Transverse colon (tissue), 4 donors: ENCODE data around the gene CEP250. TPM values are rescaled to one million over a fixed set of nuclear protein-coding genes. Genes with fewer than 3 reads are reported as not detected.

ENCODE experiments used
- DNase-seq: peaks from one replicate; pipeline ENCODE4 v3.0.0-alpha.2; 2019
- H3K27ac ChIP-seq, 4 donors: fragments of 200-600 bp; sonication (generic); 2 replicates each; pipeline ENCODE4 v1.5.1; 2016 to 2018; ENCODE audit warnings: inconsistent platforms in 4 of 4
- H3K27me3 ChIP-seq: fragments of 200-600 bp; sonication (generic); 2 replicates; pipeline ENCODE4 v1.5.1; 2017; ENCODE audit warnings: inconsistent platforms
- H3K36me3 ChIP-seq, 4 donors: fragments of 200-600 bp; sonication (generic); 2 replicates each; pipeline ENCODE4 v1.5.1; 2017 to 2019; ENCODE audit warnings: inconsistent platforms in 4 of 4
- H3K4me1 ChIP-seq, 4 donors: fragments of 200-600 bp; sonication (generic); 2 replicates each; pipeline ENCODE4 v1.5.1; 2017 to 2020; ENCODE audit warnings: inconsistent platforms in 4 of 4
- H3K4me3 ChIP-seq, 4 donors: fragments of 200-600 bp; sonication (generic); 1 replicate in 1 of 4; 2 replicates in 3 of 4; pipeline versions ENCODE4 v1.5.1 to v1.6.1; 2017 to 2019; ENCODE audit warnings: inconsistent platforms in 4 of 4
- H3K9me3 ChIP-seq, 2 donors: fragments of 200-600 bp; sonication (generic); 2 replicates each; pipeline ENCODE4 v1.5.1; 2017 to 2019; ENCODE audit warnings: inconsistent platforms in 2 of 2
- CTCF ChIP-seq, 5 experiments: fragments of 200-600 bp in 3 of 5; fragments of 450-650 bp in 2 of 5; sonication (generic) in 3 of 5; IDR thresholded peaks; 1 replicate in 2 of 5; 2 replicates in 3 of 5; pipeline ENCODE4 v1.5.1; 2016 to 2017; ENCODE audit warnings: antibody characterized with exemption in 5 of 5, inconsistent platforms in 3 of 5, mild to moderate bottlenecking in 2 of 5, moderate library complexity in 1 of 5
- EP300 ChIP-seq: sonication (generic); formaldehyde crosslinking; IDR thresholded peaks from one replicate; pipeline ENCODE4 v1.6.1; 2017; ENCODE audit warnings: antibody characterized with exemption, low read depth
- POLR2A ChIP-seq: fragments of 450-650 bp; IDR thresholded peaks from one replicate; pipeline ENCODE4 v1.6.1; 2016; ENCODE audit warnings: antibody characterized with exemption, mild to moderate bottlenecking, moderate library complexity
- POLR2AphosphoS5 ChIP-seq, 3 donors: sonication (generic); formaldehyde crosslinking; IDR thresholded peaks; one replicate each; pipeline ENCODE4 v1.6.1; 2016; ENCODE audit warnings: antibody characterized with exemption in 3 of 3
- WGBS, 2 donors: methylation state at CpG; one replicate each; pipeline ENCODE4 v1.1.5; 2018; ENCODE audit warnings: low coverage in 1 of 2; 5-methylcytosine and 5-hydroxymethylcytosine counted together
- in situ Hi-C, 4 donors: fragments of 200-750 bp; cut with MboI; loops; one replicate each; pipeline versions ENCODE4 v1.15.0 to v1.15.1; 2017; ENCODE audit warnings: low sequenced_read_pairs in 3 of 4, low pct_ligation_motif_present in 1 of 4, low pct_unique_long_range_greater_than_20kb in 1 of 4
- intact Hi-C: fragments of 100-400 bp; cut with DNase I; formaldehyde crosslinking; loops from one replicate; pipeline ENCODE4 v1.15.1; 2023; ENCODE audit warnings: low total_unique reads
- total RNA-seq, 4 donors: library from RNA; depleted of rRNA; stranded (reverse); fragments of >200 nt; gene quantifications; one replicate each; pipeline ENCODE4 v1.1.0, GENCODE V29; 2016

The CEP250 gene
- total RNA-seq, 4 donors from 2014 or later: 22.8 to 38.6 (median 28.7) TPM

- no peaks in the 10 kb centered on the region for H3K9me3 ChIP-seq
- no peak for TF ChIP-seq CTCF (IDR thresholded peaks at IDR 0.05)
- in situ Hi-C loops (no loop called here), intact Hi-C loops (no loop called here)
- no peaks in the 10 kb centered on the region for H3K4me1 ChIP-seq
- no peaks in the 10 kb centered on the region for H3K27me3 ChIP-seq
- H3K4me3 ChIP-seq: no peak overlapping the region
- H3K27ac ChIP-seq: no peak overlapping the region
- WGBS, 2 donors: 89 to 98% methylated on average over 6 to 12 of the region's 12 CpGs
- no peaks in the 10 kb centered on the region for H3K36me3 ChIP-seq
- no peak for DNase-seq
Measured at GRCh38 chr20:35527122-35527769, 71.8 kb downstream of the CEP250 start.

GRCh38 chr20:35529552-35529951 lies 74.2 kb downstream of the CEP250 start, which contains the start of gene C20orf173:
TSS of gene C20orf173 (minus strand) at chr20:35529652. CDS start at chr20:35529373, 279 bp downstream.
- Histone ChIP-seq H3K9me3 (no peaks in the 10 kb centered on the region), H3K4me1 (no peaks in the 10 kb centered on the region), H3K36me3 (no peaks in the 10 kb centered on the region), H3K4me3 (no peak within 1 kb of the TSS), H3K27me3 (no peaks in the 10 kb centered on the region), H3K27ac (no peak within 1 kb of the TSS)
- intact Hi-C loops (no loop called here), in situ Hi-C loops (no loop called here)
- no peak for DNase-seq
- 87 to 100% methylated on average over 1 to 2 of the region's 2 CpGs for WGBS, 2 donors
- no peak for TF ChIP-seq CTCF (IDR thresholded peaks at IDR 0.05)
- TF ChIP-seq POLR2AphosphoS5 (IDR thresholded peaks at IDR 0.05): no peak
- TF ChIP-seq EP300: no peak
- TF ChIP-seq POLR2A: no peak

GRCh38 chr20:35539756-35540212 lies 84.4 kb downstream of the CEP250 start:
- Histone ChIP-seq H3K27me3 (no peaks in the 10 kb centered on the region), H3K4me1 (peaks cover 0 to 15% (median 8%) of the 10 kb centered on the region in 4 donors), H3K36me3 (no peaks in the 10 kb centered on the region), H3K4me3 (no peak overlapping the region), H3K27ac (no peak overlapping the region), H3K9me3 (no peaks in the 10 kb centered on the region)
- intact Hi-C loops (no loop called here), in situ Hi-C loops (no loop called here)
- WGBS, 2 donors: 56 to 63% methylated on average over 6 to 11 of the region's 11 CpGs
- TF ChIP-seq POLR2A (no peak), CTCF (IDR thresholded peaks at IDR 0.05) (no peak), POLR2AphosphoS5 (IDR thresholded peaks at IDR 0.05) (no peak), EP300 (no peak)
- peak; percentile 69 for DNase-seq

GRCh38 chr20:35541118-35541782 lies 85.9 kb downstream of the CEP250 start:
- no peaks in the 10 kb centered on the region for H3K36me3 ChIP-seq
- H3K4me1 ChIP-seq: peaks cover 0 to 15% (median 8%) of the 10 kb centered on the region in 4 donors
- intact Hi-C loops (no loop called here), in situ Hi-C loops (no loop called here)
- peak overlapping the region in 3 of 4 donors; percentile 74 to 88 (median 74) for H3K4me3 ChIP-seq
- no peak for DNase-seq
- TF ChIP-seq EP300 (no peak), POLR2AphosphoS5 (IDR thresholded peaks at IDR 0.05) (no peak)
- peak overlapping the region in 1 of 4 donors; percentile 89 for H3K27ac ChIP-seq
- 32% methylated on average over 13 of the region's 13 CpGs; no CpG with 5 or more reads in 1 of the 2 donors for WGBS, 2 donors
- H3K27me3 ChIP-seq: no peaks in the 10 kb centered on the region
- no peaks in the 10 kb centered on the region for H3K9me3 ChIP-seq
